ENCODE data around the gene NDUFB10.
"Not testable (repeated sequence)": the region's sequence is repeated elsewhere in the genome, so short reads cannot be mapped to it uniquely, and the experiment has no call there.

DNA sequence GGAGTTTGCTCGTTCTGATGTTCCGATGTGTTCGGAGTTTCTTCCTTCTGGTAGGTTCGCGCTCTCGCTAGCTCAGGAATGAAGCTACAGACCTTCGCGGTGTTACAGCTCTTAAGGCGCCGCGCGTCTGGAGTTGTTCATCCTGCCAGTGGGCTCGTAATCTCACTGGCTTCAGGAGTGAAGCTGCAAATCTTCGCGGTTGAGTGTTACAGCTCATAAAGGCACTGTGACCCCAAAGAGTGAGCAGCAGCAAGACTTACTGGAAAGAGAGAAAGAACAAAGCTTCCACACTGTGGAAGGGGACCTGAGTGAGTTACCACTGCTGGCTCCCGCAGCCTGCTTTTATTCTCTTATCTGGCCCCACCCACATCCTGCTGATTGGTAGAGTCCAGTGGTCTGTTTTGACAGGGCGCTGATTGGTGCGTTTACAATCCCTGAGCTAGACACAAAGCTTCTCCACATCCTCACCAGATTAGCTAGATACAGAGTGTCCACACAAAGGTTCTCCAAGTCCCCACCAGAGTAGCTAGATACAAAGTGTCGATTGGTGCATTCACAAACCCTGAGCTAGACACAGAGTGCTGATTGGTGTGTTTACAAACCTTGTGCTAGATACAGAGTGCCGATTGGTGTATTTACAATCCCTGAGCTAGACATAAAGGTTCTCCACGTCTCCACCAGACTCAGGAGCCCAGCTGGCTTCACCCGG lies 1.8 kb upstream of the NDUFB10 start:
- TF ChIP-seq, protein P1, sequence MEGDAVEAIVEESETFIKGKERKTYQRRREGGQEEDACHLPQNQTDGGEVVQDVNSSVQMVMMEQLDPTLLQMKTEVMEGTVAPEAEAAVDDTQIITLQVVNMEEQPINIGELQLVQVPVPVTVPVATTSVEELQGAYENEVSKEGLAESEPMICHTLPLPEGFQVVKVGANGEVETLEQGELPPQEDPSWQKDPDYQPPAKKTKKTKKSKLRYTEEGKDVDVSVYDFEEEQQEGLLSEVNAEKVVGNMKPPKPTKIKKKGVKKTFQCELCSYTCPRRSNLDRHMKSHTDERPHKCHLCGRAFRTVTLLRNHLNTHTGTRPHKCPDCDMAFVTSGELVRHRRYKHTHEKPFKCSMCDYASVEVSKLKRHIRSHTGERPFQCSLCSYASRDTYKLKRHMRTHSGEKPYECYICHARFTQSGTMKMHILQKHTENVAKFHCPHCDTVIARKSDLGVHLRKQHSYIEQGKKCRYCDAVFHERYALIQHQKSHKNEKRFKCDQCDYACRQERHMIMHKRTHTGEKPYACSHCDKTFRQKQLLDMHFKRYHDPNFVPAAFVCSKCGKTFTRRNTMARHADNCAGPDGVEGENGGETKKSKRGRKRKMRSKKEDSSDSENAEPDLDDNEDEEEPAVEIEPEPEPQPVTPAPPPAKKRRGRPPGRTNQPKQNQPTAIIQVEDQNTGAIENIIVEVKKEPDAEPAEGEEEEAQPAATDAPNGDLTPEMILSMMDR (conservative IDR thresholded peaks at IDR 0.05 in 1 of 2, IDR thresholded peaks at IDR 0.05 in 1 of 2; ENCODE audit: extremely low read depth in 1 of 2, insufficient read depth in 1 of 2, low read depth in 1 of 2, low read length in 2 of 2) = not testable (repeated sequence)
- TF ChIP-seq EZH2 (IDR thresholded peaks at IDR 0.05; ENCODE audit: borderline replicate concordance, low read length) = not testable (repeated sequence)
